Inflammatory macrophage (primary cell): ENCODE data around the gene DYNC2I2.
"Not testable (repeated sequence)": the region's sequence is repeated elsewhere in the genome, so short reads cannot be mapped to it uniquely, and the experiment has no call there.

Experiments
- DNase-seq, 2 donors: peaks; one replicate each; pipeline ENCODE4 v3.0.0-alpha.2; 2020 to 2022

Gene DYNC2I2

GRCh38 chr9:128685636-128686489 is 29.2 kb upstream of the DYNC2I2 start:
- peak; percentile 41 to 49 for DNase-seq

DNA sequence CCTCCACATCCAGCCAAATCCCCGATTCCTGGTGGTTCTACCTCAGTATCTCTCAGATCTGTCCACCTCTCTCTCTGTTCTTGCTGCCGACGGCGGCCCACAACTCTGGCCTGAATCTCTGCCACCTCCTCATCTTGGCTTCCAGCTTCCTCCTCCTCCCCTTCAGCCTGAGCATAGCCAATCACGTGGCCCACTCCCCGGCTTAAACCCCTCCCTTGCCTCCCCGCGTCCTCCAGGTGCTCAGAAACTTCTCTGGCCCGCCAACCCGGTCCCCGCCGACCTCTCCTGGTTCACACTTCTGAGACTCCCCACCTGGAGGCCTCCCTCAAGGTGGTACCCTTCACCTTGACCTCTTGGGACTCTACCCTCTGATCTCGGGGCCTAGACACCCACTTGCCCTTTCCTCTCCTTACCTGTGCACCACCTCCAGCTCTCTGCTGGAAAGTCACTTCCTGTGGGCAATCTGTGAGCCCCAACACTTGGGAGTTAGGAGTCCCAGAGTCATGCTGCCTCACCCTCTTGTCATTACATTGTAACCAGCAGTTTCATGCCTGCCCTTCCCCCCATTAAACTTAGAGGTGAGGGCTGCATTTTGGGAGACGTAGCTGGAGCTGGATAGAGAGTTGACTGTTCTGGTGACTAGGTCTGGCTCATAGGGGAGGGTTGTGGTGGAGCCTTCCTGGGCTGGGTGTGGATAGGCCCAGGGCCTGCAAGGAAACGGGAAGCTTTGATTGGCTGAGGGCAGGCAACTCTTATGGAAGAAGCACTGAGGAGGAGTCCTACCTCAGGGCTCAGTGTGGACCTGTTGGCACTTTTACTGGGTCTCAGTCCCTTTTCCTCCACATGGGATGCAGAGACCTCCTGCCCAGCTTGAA is 27.9 kb upstream of the DYNC2I2 start:
- DNase-seq = peak; percentile 72 to 82

GRCh38 chr9:128684065-128684324 is 27.3 kb upstream of the DYNC2I2 start:
- DNase-seq = no peak

GRCh38 chr9:128683340-128684064 is 26.9 kb upstream of the DYNC2I2 start:
- peak; percentile 57 to 72 for DNase-seq

GRCh38 chr9:128677794-128678193 is 21.1 kb upstream of the DYNC2I2 start:
- no peak for DNase-seq

GRCh38 chr9:128675382-128675781 is 18.7 kb upstream of the DYNC2I2 start:
- no peak for DNase-seq

DNA sequence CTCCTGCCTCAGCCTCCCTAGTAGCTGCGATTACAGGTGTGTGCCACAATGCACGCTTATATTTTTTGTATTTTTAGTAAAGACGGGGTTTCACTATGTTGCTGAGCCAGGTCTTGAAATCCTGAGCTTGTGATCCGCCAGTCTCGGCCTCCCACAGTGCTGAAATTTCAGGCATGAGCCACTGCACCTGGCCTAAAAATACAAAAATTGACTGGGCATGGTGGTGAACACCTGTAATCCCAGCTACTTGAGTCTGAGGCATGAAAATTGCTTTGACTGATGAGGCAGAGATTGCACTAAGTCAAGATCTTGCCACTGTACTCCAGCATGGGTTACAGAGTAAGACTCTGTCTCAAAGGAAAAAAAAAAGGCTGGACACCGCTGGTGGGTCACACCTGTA is 13.1 kb upstream of the DYNC2I2 start:
- DNase-seq = no peak

DNA sequence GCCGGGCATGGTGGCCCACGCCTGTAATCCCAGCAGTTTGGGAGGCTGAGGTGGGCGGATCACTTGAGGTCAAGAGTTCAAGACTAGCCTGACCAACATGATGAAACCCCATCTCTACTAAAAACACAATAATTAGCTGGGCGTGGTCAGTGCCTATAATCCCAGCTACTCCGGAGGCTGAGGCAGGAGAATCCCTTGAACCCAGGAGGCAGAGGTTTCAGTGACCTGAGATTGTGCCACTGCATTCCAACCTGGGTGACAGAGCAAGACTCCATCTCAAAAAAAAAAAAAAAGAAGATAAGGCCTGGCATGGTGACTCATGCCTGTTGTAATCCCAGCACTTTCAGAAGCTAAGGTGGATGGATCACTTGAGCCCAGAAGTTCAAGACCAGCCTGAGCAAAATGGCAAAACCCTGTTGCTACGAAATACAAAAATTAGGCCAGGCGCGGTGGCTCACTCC is 9.9 kb upstream of the DYNC2I2 start:
- DNase-seq = not testable (repeated sequence)

DNA sequence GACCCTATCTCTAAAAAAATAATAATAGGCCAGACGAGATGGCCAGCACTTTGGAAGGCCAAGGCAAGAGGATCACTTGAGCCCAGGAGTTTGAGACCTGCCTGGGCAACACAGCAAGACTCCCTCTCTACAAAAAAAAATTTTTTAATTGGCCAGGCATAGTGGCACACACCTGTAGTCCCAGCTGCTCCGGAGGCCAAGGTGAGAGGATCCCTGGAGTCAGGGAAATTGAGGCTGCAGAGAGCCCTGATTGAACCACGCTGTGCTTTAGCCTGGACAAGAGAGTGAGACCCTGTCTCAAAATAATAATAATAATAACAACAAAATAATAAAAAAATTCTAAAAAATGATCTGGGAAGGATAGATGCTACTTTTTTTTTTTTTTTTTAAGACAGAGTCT is 1.1 kb upstream of the DYNC2I2 start:
- DNase-seq = no peak

DNA sequence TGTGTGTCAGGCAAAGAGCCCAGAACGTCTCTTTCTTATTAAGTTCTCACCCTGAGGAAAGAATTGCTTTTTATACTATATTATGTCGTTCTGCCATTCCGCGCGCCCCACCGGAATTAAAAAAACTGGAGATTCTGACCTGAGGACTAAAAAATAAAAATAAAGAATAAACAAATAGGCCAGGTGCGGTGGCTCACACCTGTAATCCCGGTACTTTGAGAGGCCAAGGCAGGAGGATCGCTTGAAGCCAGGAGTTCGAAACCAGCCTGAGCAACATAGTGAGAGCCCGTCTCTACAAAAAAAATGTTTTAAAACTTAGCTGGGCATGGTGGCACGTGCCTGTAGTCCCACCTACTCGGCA is 677 bp upstream of the DYNC2I2 start:
- no peak for DNase-seq

- no peak for DNase-seq
These were observed 2.2 kb downstream of the DYNC2I2 start for GRCh38 chr9:128654481-128654880.

DNA sequence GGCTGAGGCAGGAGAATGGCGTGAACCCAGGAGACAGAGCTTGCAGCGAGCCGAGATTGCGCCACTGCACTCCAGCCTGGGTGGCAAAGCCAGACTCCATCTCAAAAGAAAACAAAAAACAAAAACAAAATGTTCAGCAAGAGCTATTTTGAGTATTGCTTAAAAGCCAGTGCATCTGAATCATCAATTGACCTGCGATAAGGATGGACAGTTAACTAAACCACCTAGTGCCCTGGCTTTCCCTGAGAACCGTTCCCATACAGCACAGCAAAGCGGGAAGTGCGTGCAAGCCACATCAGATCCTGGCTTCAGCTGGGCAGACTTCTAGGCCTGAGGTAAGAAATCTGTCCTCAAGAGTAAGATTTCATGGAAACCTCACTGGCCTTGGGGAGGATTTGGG is 2.7 kb downstream of the DYNC2I2 start:
- DNase-seq = no peak

DNA sequence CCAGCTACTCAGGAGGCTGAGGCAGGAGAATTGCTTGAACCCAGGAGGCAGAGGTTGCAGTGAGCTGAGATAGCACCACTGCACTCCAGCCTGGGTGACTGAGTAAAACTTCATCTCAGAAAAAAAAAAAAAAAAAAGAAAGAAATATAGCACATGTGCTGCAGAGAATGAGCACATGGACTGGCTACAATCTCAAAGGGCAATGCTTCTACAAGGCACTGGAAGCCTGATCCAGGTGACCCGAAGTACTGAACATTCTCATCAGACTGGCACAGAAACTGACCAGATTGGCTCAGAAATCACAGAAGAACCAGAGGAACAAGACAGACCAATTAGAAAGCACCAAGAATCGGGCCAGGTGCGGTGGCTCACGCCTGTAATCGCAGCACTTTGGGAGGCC is 4.8 kb downstream of the DYNC2I2 start:
- no peak for DNase-seq

DNA sequence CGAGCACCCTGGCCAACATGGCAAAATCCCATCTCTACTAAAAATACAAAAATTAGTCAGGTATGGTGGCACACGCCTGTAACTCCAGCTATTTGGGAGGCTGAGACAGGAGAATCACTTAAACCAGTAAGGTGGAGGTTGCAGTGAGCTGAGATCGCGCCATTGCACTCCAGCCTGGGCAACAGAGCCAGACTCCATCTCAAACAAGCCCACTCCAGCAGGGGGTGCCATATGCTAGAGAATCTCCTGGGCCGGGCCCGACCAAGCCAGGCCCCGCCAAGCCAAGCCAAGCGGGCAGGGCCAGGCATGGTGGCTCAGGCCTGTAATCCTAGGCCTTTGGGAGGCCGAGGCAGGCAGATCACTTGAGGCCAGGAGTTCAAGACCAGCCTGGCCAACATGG is 8.4 kb downstream of the DYNC2I2 start:
- peak; percentile 61 to 65 for DNase-seq

DNA sequence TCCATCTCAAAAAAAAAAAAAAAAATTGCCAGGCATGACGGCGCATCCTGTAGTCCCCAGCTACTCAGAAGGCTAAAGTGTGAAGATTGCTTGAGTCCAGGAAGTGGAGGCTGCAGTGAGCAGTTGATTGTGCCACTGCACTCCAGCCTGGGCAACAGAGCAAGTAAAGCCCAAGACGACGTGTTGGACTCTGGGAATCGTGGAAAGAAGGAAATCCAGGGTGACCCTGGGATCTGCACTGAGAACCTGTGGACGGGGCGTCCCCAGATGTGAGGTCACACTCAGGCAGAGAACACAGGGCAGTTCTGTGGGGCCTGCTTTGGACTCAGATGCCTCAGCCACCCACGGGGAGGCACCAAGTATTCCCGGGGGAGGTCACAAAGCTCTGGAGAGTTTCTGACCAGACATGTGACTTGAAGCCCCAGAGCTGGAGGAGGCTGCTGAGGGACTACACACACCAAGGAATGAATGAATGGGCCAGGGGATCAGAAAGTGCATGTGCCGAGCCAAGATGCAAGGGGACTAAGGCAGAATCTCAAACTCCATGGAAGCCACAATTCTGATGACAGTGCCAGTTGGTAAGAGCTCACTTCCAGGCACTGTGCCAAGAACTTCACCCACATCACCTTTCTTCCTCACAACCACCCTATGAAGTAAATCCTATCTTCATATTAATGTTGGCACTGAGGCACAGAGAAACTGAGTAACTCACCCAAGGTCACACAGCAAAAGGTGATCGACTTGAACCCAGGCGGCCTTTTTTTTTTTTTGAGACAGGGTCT is 12.9 kb downstream of the DYNC2I2 start:
- DNase-seq = peak in 1 of 2 donors; percentile 38

GRCh38 chr9:128642675-128643245 is 13.9 kb downstream of the DYNC2I2 start:
- DNase-seq = no peak

DNA sequence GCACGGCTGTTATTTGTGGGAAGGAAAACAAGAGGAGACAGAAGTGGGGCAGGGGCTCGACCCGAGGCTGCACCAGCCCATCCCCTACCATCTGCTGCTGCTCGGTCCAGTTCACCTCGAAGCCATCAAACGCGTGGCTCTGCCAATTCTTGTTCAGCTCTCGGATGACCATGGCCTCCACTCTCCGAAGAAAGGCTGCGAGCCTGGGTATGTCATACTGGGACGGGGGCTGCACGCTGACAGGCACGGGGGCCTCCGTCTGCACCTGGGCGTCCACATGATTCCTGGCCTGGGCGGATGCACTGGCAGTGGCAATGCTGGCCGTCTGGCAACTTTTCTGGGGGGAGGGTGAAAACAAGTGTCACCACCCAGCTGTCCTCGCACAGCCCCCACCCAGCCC is 16.0 kb downstream of the DYNC2I2 start:
- no peak for DNase-seq

GRCh38 chr9:128638580-128638979 is 18.1 kb downstream of the DYNC2I2 start:
- DNase-seq = peak in 1 of 2 donors; percentile 7

GRCh38 chr9:128637656-128638055 is 19.0 kb downstream of the DYNC2I2 start:
- no peak for DNase-seq

DNA sequence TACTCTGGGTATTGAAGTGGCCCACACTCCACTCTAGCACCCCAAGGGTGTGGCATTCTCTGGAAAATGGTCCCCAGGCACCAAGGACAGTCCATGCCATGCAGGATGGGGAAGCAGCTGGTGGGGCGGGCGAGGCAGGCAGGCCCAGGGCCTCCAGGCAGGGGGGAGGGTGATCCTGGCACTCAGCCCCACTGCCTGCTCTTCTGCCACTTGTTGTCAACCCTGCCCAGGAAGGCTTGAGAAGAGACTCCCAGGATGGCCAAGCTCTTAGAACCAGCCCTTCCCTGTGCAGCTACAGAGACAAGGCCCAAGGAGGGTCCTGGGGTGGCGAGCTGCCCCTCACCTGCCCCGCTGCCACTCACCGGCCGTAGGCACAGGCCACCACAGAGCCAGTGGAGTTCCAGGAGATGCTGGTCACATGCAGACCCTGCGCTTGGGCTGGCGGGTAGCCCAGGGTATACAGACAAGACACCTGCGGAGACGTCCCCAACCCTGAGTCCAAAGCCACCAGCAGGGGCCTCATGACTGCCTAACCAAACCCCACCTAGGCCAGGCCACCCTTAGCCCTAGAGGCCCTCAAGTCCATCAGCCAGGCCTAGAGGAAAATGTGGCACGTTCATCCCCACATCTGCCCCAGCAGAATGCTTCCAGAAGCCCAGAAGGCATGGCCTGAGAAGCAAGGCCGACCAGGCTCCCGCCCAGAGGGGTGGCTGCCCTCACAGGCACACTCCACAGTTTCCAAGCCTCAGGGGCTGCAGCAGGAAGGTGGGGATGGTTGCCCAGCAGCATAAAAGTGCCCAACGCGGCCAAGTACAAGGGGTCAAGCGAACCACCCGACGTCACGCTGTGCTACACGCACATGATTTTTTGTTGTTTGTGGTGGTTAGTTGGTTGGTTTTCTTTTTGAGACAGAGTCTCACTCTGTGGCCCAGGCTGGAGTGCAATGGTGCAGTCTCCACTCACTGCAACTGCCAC is 19.8 kb downstream of the DYNC2I2 start:
- no peak for DNase-seq

DNA sequence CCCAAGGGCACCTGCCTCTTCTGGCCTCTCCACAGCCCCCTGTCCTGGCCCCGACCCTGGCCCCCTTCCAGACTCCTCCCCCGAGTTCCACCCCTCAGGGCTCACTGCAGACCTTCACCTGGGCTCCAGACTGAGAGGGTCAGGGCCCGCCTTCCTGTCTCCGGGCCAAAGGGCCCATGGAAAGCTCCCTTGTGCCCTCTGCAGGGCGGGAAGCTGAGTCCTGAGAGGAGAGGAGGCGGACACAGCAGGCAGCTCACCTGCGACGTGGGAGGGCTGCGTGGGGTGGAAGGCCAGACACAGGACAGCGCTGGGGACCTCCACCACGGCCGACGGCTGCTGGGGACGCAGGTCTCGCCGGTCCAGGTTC is 20.6 kb downstream of the DYNC2I2 start:
- DNase-seq = no peak
